ENCODE results near the gene CATSPERE.
"Not testable (repeated sequence)": the region's sequence is repeated elsewhere in the genome, so short reads cannot be mapped to it uniquely, and the experiment has no call there.

DNA sequence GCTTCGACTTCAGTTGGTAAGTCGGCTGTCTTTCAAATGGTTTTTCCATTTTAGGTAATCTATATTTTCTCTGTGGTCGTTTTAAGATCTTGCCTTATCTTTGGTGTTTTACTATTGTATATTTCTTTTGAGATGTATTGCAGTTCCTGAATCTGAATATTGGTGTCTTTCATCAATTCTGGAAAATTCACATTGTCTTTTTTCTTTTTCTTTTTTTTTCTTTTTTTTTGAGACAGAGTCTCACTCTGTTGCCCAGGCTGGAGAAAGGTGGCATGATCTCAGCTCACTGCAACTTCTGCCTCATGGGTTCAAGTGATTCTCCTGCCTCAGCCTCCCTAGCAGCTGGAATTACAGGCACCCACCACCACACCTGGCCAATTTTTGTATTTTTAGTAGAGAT lies 23.9 kb downstream of the CATSPERE start:
- TF ChIP-seq, protein P1, sequence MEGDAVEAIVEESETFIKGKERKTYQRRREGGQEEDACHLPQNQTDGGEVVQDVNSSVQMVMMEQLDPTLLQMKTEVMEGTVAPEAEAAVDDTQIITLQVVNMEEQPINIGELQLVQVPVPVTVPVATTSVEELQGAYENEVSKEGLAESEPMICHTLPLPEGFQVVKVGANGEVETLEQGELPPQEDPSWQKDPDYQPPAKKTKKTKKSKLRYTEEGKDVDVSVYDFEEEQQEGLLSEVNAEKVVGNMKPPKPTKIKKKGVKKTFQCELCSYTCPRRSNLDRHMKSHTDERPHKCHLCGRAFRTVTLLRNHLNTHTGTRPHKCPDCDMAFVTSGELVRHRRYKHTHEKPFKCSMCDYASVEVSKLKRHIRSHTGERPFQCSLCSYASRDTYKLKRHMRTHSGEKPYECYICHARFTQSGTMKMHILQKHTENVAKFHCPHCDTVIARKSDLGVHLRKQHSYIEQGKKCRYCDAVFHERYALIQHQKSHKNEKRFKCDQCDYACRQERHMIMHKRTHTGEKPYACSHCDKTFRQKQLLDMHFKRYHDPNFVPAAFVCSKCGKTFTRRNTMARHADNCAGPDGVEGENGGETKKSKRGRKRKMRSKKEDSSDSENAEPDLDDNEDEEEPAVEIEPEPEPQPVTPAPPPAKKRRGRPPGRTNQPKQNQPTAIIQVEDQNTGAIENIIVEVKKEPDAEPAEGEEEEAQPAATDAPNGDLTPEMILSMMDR (IDR thresholded peaks at IDR 0.05; ENCODE audit: low read length): not testable (repeated sequence)
- TF ChIP-seq EZH2phosphoT487 (IDR thresholded peaks at IDR 0.05; ENCODE audit: low read length): not testable (repeated sequence)

All from MM.1S (cell line).